HCT116 (cell line): ENCODE results near the gene SCN1A. TPM values are rescaled to one million over a fixed set of nuclear protein-coding genes. Genes with fewer than 3 reads are reported as not detected.

Source experiments
- ATAC-seq: fragments of 200-7000 bp; cut with Tn5 transposase; 2 replicates; pipeline ENCODE4 v1.9.1; 2020; ENCODE audit warnings: mild to moderate bottlenecking, moderate library complexity
- BruUV-seq: library from RNA; stranded (reverse); fragments of 400-500 nt; replicated peaks from 2 replicates; lab custom pipeline; 2021; lab: Mats Ljungman, UMichigan
- CTCF ChIA-PET: fragments of 300-600 bp; sonication (Branson Sonifier 250); formaldehyde crosslinking; loops from one replicate; lab custom pipeline; 2021; ENCODE audit warnings: antibody characterized with exemption; lab: Charles Lee
- POLR2A ChIA-PET: fragments of 300-600, 350-600 bp; sonication (Branson Sonifier 250); formaldehyde crosslinking; loops from one replicate; lab custom pipeline; 2021; ENCODE audit warnings: antibody characterized with exemption; lab: Charles Lee
- RAD21 ChIA-PET, 2 experiments: fragments of 300-600 bp; sonication (Branson Sonifier 250); formaldehyde crosslinking; loops; one replicate each; lab custom pipeline; 2023; ENCODE audit warnings: low total read pairs in 2 of 2; ENCODE audit not compliant: uncharacterized antibody in 2 of 2, unreplicated experiment in 2 of 2, low non-redundant PET in 1 of 2; lab: Charles Lee
- DNase-seq: peaks from one replicate; pipeline ENCODE4 v3.0.0-alpha.2; 2010; ENCODE audit warnings: low read depth, low spot score
- H2AFZ ChIP-seq: fragments of 200-600 bp; shearing (Covaris generic), sonication (generic); 2 replicates; pipeline ENCODE4 v1.6.1; 2017; ENCODE audit warnings: low read depth, mixed run types, mixed read lengths, antibody characterized with exemption, low read length; ENCODE audit not compliant: poor library complexity, severe bottlenecking
- H3K27ac ChIP-seq: 2 replicates; pipeline ENCODE4 v1.5.1; 2012; ENCODE audit warnings: low read depth, low read length
- H3K27me3 ChIP-seq: fragments of 200-600 bp; sonication (generic); 2 replicates; pipeline ENCODE4 v1.6.1; 2016; ENCODE audit warnings: mixed run types, low read length, mixed read lengths; ENCODE audit not compliant: insufficient read depth
- H3K36me3 ChIP-seq, 2 experiments: fragments of 200-500 bp in 1 of 2; fragments of 200-600 bp in 1 of 2; sonication (Bioruptor generic) in 1 of 2; sonication (generic) in 1 of 2; 2 replicates each; pipeline versions ENCODE4 v1.5.1 to v1.6.1; 2014 to 2016; ENCODE audit warnings: low read length in 2 of 2, inconsistent platforms in 1 of 2, mixed read lengths in 1 of 2, mixed run types in 1 of 2; ENCODE audit not compliant: insufficient read depth in 2 of 2, control insufficient read depth in 1 of 2
- H3K4me1 ChIP-seq, 2 experiments: fragments of 200-600 bp in 1 of 2; sonication (generic) in 1 of 2; 2 replicates each; pipeline versions ENCODE4 v1.5.1 to v1.6.1; 2012 to 2017; ENCODE audit warnings: low read length in 2 of 2, inconsistent platforms in 1 of 2, mild to moderate bottlenecking in 1 of 2, mixed read lengths in 1 of 2, mixed run types in 1 of 2, moderate library complexity in 1 of 2; ENCODE audit not compliant: insufficient read depth in 2 of 2, control insufficient read depth in 1 of 2
- H3K4me2 ChIP-seq: fragments of 200-600 bp; sonication (generic); 2 replicates; pipeline ENCODE4 v1.6.1; 2017; ENCODE audit warnings: mixed run types, low read length, mixed read lengths
- H3K4me3 ChIP-seq, 2 experiments: fragments of 200-600 bp in 1 of 2; sonication (generic) in 1 of 2; replicated peaks in 1 of 2; 2 replicates each; pipeline ENCODE4 v1.5.1; 2011 to 2016; ENCODE audit warnings: low read length in 2 of 2, control low read depth in 1 of 2, low read depth in 1 of 2, mild to moderate bottlenecking in 1 of 2, mixed read lengths in 1 of 2, mixed run types in 1 of 2
- H3K79me2 ChIP-seq: fragments of 200-600 bp; sonication (generic); 2 replicates; pipeline ENCODE4 v1.6.1; 2017; ENCODE audit warnings: mild to moderate bottlenecking, mixed run types, low read length, moderate library complexity, mixed read lengths; ENCODE audit not compliant: insufficient read depth
- H3K9ac ChIP-seq: fragments of 200-600 bp; sonication (generic); 2 replicates; pipeline ENCODE4 v1.6.1; 2016; ENCODE audit warnings: low read length, mixed read lengths
- H3K9me2 ChIP-seq: fragments of 200-600 bp; sonication (generic), shearing (Covaris generic); 2 replicates; pipeline ENCODE4 v1.6.1; 2017; ENCODE audit warnings: mixed run types, mild to moderate bottlenecking, moderate library complexity; ENCODE audit not compliant: insufficient read depth
- H3K9me3 ChIP-seq, 2 experiments: fragments of 200-500 bp in 1 of 2; fragments of 200-600 bp in 1 of 2; sonication (Bioruptor generic) in 1 of 2; sonication (generic) in 1 of 2; 2 replicates each; pipeline ENCODE4 v1.6.1; 2014 to 2017; ENCODE audit warnings: low read length in 2 of 2, mixed read lengths in 2 of 2, inconsistent platforms in 1 of 2, low read depth in 1 of 2, mild to moderate bottlenecking in 1 of 2, mixed run types in 1 of 2, moderate library complexity in 1 of 2; ENCODE audit not compliant: control insufficient read depth in 1 of 2, insufficient read depth in 1 of 2
- H4K20me1 ChIP-seq: fragments of 200-600 bp; sonication (generic), shearing (Covaris generic); 2 replicates; pipeline ENCODE4 v1.6.1; 2017; ENCODE audit warnings: mixed run types, mild to moderate bottlenecking, moderate library complexity; ENCODE audit not compliant: insufficient read depth
- CTCF ChIP-seq, 3 experiments: fragments of 200-600 bp in 1 of 3; sonication (generic) in 1 of 3; IDR thresholded peaks in 2 of 3; conservative IDR thresholded peaks in 1 of 3; 2 replicates each; pipeline ENCODE4 v1.5.1; 2012 to 2017; ENCODE audit warnings: low read depth in 2 of 3, low read length in 2 of 3, antibody characterized with exemption in 1 of 3, borderline replicate concordance in 1 of 3, control low read depth in 1 of 3, mild to moderate bottlenecking in 1 of 3, mixed read lengths in 1 of 3, mixed run types in 1 of 3, moderate library complexity in 1 of 3; ENCODE audit not compliant: insufficient read depth in 1 of 3
- EGR1 ChIP-seq: IDR thresholded peaks from 2 replicates; pipeline ENCODE4 v1.6.1; 2012; ENCODE audit warnings: low read depth
- SP1 ChIP-seq: IDR thresholded peaks from 2 replicates; pipeline ENCODE4 v1.6.1; 2012; ENCODE audit warnings: low read depth
- ZBTB33 ChIP-seq: IDR thresholded peaks from 2 replicates; pipeline ENCODE4 v1.6.1; 2011; ENCODE audit warnings: mild to moderate bottlenecking, low read length, moderate library complexity; ENCODE audit not compliant: insufficient replicate concordance; ENCODE audit errors: extremely low read depth
- ZNF274 ChIP-seq: fragments of 200-500 bp; sonication (Bioruptor generic); IDR thresholded peaks from 2 replicates; pipeline ENCODE4 v1.6.1; 2014; ENCODE audit warnings: mild to moderate bottlenecking, low read depth, low read length, inconsistent platforms
- intact Hi-C: fragments of 100-400 bp; cut with micrococcal nuclease; formaldehyde crosslinking; loops from 2 replicates; pipeline ENCODE4 v1.10.0; 2022
- total RNA-seq: library from RNA; stranded (reverse); gene quantifications from one replicate; pipeline ENCODE4 v1.2.1, GENCODE V29; 2021; ENCODE audit not compliant: unreplicated experiment

The SCN1A gene
- total RNA-seq, 1 experiment from 2014 or later: not detected

- Histone ChIP-seq H3K9ac (no peak overlapping the region), H3K4me1 (no peaks in the 10 kb centered on the region), H4K20me1 (no peaks in the 10 kb centered on the region), H3K9me2 (no peaks in the 10 kb centered on the region), H3K27me3 (peaks cover 18% of the 10 kb centered on the region; the same call in 1 of the 2 replicates), H3K4me2 (no peak overlapping the region), H3K27ac (no peak overlapping the region), H2AFZ (no peak overlapping the region), H3K79me2 (no peaks in the 10 kb centered on the region)
- intact Hi-C loops: no loop called here
- DNase-seq: no peak
- ATAC-seq: no peak
- POLR2A ChIA-PET: no interaction called here
- CTCF ChIA-PET: no interaction called here
- TF ChIP-seq ZBTB33: no peak
- no peak for TF ChIP-seq ZNF274
- no peak for TF ChIP-seq EGR1
- TF ChIP-seq SP1: no peak
- TF ChIP-seq CTCF (IDR thresholded peaks at IDR 0.05 in 2 of 3, conservative IDR thresholded peaks at IDR 0.05 in 1 of 3; ENCODE audit: borderline replicate concordance in 1 of 3, insufficient read depth in 1 of 3, low read depth in 2 of 3, low read length in 2 of 3): 0 out of 6 replicates have a peak, but pooled peaks of 1 of the 3 experiments have one; percentile 10
- TF ChIP-seq, all 23 proteins: peak for 1
- Histone ChIP-seq H3K9me3 (no peaks in the 10 kb centered on the region), H3K4me3 (no peak overlapping the region), H3K36me3 (no peaks in the 10 kb centered on the region)
- RAD21 ChIA-PET: no interaction called here
- BruUV-seq: no TSS peak
Observed at GRCh38 chr2:165969227-165969626, 158.6 kb downstream of the SCN1A start.
